Measurements from ENCODE around the gene ROBO2. TPM values are rescaled to one million over a fixed set of nuclear protein-coding genes. Genes with fewer than 3 reads are reported as not detected.

ROBO2 gene
- polyA plus RNA-seq, 1 experiment: 1.6 TPM

DNA sequence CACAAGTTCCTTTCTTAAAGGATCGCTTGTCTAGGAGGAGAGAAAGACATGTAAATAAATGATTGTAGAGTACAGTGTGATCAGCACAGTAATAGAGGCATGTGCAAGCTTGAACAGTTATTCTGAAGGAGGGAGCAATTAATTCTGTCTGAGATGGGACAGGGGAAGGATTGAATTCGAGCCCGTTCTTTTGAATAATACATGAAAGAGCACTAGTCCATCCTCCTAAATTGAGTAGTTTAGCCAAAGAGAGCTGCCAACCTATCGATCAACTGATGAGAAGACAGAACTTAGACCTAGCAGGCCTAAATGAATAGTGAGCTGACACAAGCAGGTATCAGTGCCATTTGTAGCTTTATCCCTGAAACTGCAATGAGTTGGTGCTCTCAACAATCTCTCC, 142.4 kb downstream of the ROBO2 start:
- POLR2A ChIA-PET: no interaction called here
- TF ChIP-seq, protein P1, sequence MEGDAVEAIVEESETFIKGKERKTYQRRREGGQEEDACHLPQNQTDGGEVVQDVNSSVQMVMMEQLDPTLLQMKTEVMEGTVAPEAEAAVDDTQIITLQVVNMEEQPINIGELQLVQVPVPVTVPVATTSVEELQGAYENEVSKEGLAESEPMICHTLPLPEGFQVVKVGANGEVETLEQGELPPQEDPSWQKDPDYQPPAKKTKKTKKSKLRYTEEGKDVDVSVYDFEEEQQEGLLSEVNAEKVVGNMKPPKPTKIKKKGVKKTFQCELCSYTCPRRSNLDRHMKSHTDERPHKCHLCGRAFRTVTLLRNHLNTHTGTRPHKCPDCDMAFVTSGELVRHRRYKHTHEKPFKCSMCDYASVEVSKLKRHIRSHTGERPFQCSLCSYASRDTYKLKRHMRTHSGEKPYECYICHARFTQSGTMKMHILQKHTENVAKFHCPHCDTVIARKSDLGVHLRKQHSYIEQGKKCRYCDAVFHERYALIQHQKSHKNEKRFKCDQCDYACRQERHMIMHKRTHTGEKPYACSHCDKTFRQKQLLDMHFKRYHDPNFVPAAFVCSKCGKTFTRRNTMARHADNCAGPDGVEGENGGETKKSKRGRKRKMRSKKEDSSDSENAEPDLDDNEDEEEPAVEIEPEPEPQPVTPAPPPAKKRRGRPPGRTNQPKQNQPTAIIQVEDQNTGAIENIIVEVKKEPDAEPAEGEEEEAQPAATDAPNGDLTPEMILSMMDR (IDR thresholded peaks at IDR 0.05; ENCODE audit: insufficient read depth, low read depth, low read length): no peak

DNA sequence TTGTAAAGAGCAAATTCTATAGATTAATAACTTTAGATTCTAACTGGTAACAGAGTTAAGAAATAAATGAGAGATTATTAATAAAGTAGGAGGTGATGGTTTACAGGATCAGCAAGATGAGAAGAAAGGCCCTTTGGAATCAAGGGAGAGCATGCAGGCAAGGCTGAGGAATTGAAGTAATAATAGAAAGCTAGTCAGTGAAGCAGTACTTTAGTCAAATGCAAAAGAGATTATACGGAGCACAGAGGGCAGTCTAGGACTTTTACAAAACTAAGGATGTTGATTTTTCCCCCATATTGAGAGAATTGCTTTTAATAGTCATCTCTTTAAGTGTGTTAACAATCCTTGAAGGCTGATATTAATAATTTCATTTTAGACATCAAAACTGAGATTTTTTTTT, 146.4 kb downstream of the ROBO2 start:
- no peak for DNase-seq (ENCODE audit: low read depth)
- Histone ChIP-seq H3K4me3 (ENCODE audit: low read depth, low read length) (no peak overlapping the region), H3K27me3 (ENCODE audit: control insufficient read depth, insufficient read depth, low read length) (no peaks in the 10 kb centered on the region), H3K36me3 (ENCODE audit: control insufficient read depth, insufficient read depth, low read length) (no peaks in the 10 kb centered on the region)
- CTCF ChIA-PET: no interaction called here
- POLR2A ChIA-PET: no interaction called here
- TF ChIP-seq, protein P1 (IDR thresholded peaks at IDR 0.05; ENCODE audit: insufficient read depth, low read depth, low read length): no peak

More for the DNA sequence above, 142.4 kb downstream of the ROBO2 start:
- H3K27me3 ChIP-seq (ENCODE audit: control insufficient read depth, insufficient read depth, low read length): no peaks in the 10 kb centered on the region
- CTCF ChIA-PET: no interaction called here
- H3K4me3 ChIP-seq (ENCODE audit: low read depth, low read length): no peak overlapping the region
- no peak for DNase-seq (ENCODE audit: low read depth)
- H3K36me3 ChIP-seq (ENCODE audit: control insufficient read depth, insufficient read depth, low read length): no peaks in the 10 kb centered on the region

DNA sequence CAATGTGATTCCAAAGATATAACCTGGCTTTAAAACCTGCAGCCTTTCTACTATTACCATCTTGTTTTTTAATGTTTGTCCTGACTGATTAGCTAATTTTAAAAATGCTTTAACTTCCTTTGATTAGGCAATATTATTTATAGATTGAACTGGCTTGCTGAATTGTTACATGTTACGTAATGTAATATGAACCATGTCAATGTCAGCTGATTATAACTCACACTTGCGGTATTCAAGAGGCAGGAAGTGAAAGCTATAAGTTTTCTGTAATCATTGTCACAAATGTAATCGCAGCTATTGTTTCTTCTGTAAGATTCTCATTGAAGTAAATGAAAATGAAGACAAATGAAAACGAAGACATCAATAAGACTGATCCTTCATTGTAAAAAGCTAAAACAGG, 146.8 kb downstream of the ROBO2 start:
- Histone ChIP-seq H3K27me3 (ENCODE audit: control insufficient read depth, insufficient read depth, low read length) (no peaks in the 10 kb centered on the region), H3K36me3 (ENCODE audit: control insufficient read depth, insufficient read depth, low read length) (no peaks in the 10 kb centered on the region), H3K4me3 (ENCODE audit: low read depth, low read length) (no peak overlapping the region)
- TF ChIP-seq, protein P1 (IDR thresholded peaks at IDR 0.05; ENCODE audit: insufficient read depth, low read depth, low read length): no peak
- CTCF ChIA-PET: no interaction called here
- POLR2A ChIA-PET: no interaction called here
- DNase-seq (ENCODE audit: low read depth): no peak

DNA sequence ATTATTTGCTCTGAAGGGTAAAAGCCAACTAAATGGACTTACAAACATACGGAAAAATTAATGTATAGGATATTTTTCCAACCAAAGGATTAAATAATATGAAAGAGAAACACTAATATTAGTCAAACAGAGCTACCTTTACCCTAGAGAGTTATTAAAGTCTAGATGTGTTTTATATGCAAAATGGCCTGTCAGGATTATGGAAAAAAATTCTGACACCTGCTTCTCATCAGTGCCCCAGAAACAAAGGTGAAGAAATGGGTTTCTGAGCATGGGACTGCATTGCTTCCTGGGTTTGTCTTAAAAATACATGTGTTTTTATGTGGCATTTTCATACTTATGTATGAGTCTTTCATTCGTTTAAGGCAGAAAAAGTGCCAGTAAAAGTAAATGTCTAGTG, 148.3 kb downstream of the ROBO2 start:
- Histone ChIP-seq H3K36me3 (ENCODE audit: control insufficient read depth, insufficient read depth, low read length) (no peaks in the 10 kb centered on the region), H3K27me3 (ENCODE audit: control insufficient read depth, insufficient read depth, low read length) (no peaks in the 10 kb centered on the region), H3K4me3 (ENCODE audit: low read depth, low read length) (no peak overlapping the region)
- ChIA-PET POLR2A (no interaction called here), CTCF (no interaction called here)
- no peak for DNase-seq (ENCODE audit: low read depth)
- TF ChIP-seq, protein P1 (IDR thresholded peaks at IDR 0.05; ENCODE audit: insufficient read depth, low read depth, low read length): no peak

DNA sequence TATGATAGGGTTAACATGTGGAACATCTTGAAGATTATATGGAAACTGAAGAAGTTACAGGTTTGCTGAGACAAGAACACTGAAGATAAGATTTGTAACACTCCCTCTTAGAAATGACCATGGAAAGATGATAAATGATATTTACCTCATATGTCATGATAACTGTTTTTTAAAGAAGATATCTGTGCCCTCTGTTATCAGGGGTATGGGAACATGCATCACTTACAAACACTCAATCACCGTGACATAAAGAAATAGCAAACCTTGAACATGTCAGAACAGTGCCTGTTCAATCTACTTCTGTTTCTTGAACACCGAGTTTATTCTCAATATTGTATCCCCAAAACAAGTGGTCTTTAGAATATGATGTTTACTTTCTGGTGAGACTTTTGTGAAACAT, 149.4 kb downstream of the ROBO2 start:
- Histone ChIP-seq H3K27me3 (ENCODE audit: control insufficient read depth, insufficient read depth, low read length) (no peaks in the 10 kb centered on the region), H3K4me3 (ENCODE audit: low read depth, low read length) (no peak overlapping the region), H3K36me3 (ENCODE audit: control insufficient read depth, insufficient read depth, low read length) (no peaks in the 10 kb centered on the region)
- ChIA-PET CTCF (no interaction called here), POLR2A (no interaction called here)
- TF ChIP-seq, protein P1 (IDR thresholded peaks at IDR 0.05; ENCODE audit: insufficient read depth, low read depth, low read length): no peak
- DNase-seq (ENCODE audit: low read depth): no peak

Measured in BJ (cell line).